DOHH2 (cell line): ENCODE results near the gene RINT1.

Experiments
- EZH2phosphoT487 ChIP-seq: fragments of 200-600 bp; sonication (generic); IDR thresholded peaks from 2 replicates; pipeline ENCODE4 v1.6.1; 2017; ENCODE audit warnings: borderline replicate concordance, mild to moderate bottlenecking, antibody characterized with exemption, low read length, moderate library complexity, mixed read lengths
- TF ChIP-seq, protein P1 (sequence below): fragments of 200-600 bp; sonication (generic); IDR thresholded peaks from one replicate; pipeline ENCODE4 v1.5.1; 2014; ENCODE audit warnings: antibody characterized with exemption, mild to moderate bottlenecking, low read depth, low read length; ENCODE audit not compliant: poor library complexity, severe bottlenecking

DNA sequence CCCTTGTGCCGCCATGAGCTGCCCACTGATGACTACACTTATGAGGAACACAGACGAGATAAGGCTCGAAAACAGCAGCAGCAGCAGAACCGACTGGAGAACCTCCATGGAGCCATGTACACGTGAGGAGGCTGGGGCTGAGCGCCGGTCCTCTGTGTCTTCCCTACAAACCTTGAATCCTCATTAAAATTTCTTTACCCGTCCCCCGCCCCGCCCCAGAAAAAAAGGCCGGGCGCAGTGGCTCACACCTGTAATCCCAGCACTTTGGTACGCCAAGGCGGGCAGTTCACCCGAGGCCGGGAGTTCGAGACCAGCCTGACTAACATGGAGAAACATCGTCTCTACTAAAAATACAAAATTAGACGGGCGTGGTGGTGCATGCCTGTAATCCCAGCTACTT is 1.5 kb upstream of the RINT1 start:
- TF ChIP-seq, protein P1, sequence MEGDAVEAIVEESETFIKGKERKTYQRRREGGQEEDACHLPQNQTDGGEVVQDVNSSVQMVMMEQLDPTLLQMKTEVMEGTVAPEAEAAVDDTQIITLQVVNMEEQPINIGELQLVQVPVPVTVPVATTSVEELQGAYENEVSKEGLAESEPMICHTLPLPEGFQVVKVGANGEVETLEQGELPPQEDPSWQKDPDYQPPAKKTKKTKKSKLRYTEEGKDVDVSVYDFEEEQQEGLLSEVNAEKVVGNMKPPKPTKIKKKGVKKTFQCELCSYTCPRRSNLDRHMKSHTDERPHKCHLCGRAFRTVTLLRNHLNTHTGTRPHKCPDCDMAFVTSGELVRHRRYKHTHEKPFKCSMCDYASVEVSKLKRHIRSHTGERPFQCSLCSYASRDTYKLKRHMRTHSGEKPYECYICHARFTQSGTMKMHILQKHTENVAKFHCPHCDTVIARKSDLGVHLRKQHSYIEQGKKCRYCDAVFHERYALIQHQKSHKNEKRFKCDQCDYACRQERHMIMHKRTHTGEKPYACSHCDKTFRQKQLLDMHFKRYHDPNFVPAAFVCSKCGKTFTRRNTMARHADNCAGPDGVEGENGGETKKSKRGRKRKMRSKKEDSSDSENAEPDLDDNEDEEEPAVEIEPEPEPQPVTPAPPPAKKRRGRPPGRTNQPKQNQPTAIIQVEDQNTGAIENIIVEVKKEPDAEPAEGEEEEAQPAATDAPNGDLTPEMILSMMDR, result no peak
- TF ChIP-seq EZH2phosphoT487, result no peak
